Fibroblast of lung (primary cell): ENCODE measurements around the gene ADAMTS16. TPM values are rescaled to one million over a fixed set of nuclear protein-coding genes. Genes with fewer than 3 reads are reported as not detected.

Experiments used
- DNase-seq, 2 donors: peaks; one replicate each; pipeline versions ENCODE4 v3.0.0 to v3.0.0-alpha.2; 2010; ENCODE audit warnings: low read depth in 2 of 2
- H2AFZ ChIP-seq: 2 replicates; pipeline ENCODE4 v1.5.1; 2012; ENCODE audit warnings: low read length, control low read depth, inconsistent platforms
- H3K27ac ChIP-seq: 2 replicates; pipeline ENCODE4 v1.5.1; 2011; ENCODE audit warnings: low read length, control low read depth; ENCODE audit not compliant: insufficient read depth
- H3K27me3 ChIP-seq: 2 replicates; pipeline ENCODE4 v1.5.1; 2011; ENCODE audit warnings: mild to moderate bottlenecking, low read length; ENCODE audit not compliant: control insufficient read depth, insufficient read depth
- H3K36me3 ChIP-seq: 2 replicates; pipeline ENCODE4 v1.5.1; 2011; ENCODE audit warnings: low read length; ENCODE audit not compliant: control insufficient read depth, insufficient read depth
- H3K4me1 ChIP-seq: 2 replicates; pipeline ENCODE4 v1.5.1; 2011; ENCODE audit warnings: low read length; ENCODE audit not compliant: control insufficient read depth, insufficient read depth; ENCODE audit errors: extremely low read depth
- H3K4me2 ChIP-seq: 2 replicates; pipeline ENCODE4 v1.5.1; 2011; ENCODE audit warnings: low read length, control low read depth; ENCODE audit not compliant: insufficient read depth; ENCODE audit errors: extremely low read depth
- H3K4me3 ChIP-seq, 4 experiments: fragments of 200-600 bp in 1 of 4; sonication (generic) in 1 of 4; replicated peaks in 1 of 4; 2 replicates each; pipeline ENCODE4 v1.5.1; 2011 to 2016; ENCODE audit warnings: low read length in 4 of 4, low read depth in 3 of 4, mild to moderate bottlenecking in 3 of 4, control low read depth in 2 of 4, inconsistent platforms in 1 of 4, mixed read lengths in 1 of 4; ENCODE audit not compliant: insufficient read depth in 1 of 4; ENCODE audit errors: control extremely low read depth in 1 of 4
- H3K79me2 ChIP-seq: 2 replicates; pipeline ENCODE4 v1.5.1; 2012; ENCODE audit warnings: mild to moderate bottlenecking, low read length, inconsistent platforms; ENCODE audit not compliant: control insufficient read depth, insufficient read depth
- H3K9ac ChIP-seq: 2 replicates; pipeline ENCODE4 v1.5.1; 2011; ENCODE audit warnings: mild to moderate bottlenecking, low read length, control low read depth; ENCODE audit not compliant: insufficient read depth
- H3K9me3 ChIP-seq: 2 replicates; pipeline ENCODE4 v1.5.1; 2012; ENCODE audit warnings: low read depth, low read length; ENCODE audit not compliant: control insufficient read depth, insufficient read depth
- H4K20me1 ChIP-seq: 2 replicates; pipeline ENCODE4 v1.5.1; 2011; ENCODE audit warnings: low read length; ENCODE audit not compliant: control insufficient read depth, insufficient read depth; ENCODE audit errors: extremely low read depth
- CTCF ChIP-seq, 2 donors: IDR thresholded peaks in 1 of 2; conservative IDR thresholded peaks in 1 of 2; 1 replicate in 1 of 2; 2 replicates in 1 of 2; pipeline ENCODE4 v1.5.1; 2011 to 2012; ENCODE audit warnings: low read length in 2 of 2, control low read depth in 1 of 2, inconsistent platforms in 1 of 2, low read depth in 1 of 2, mild to moderate bottlenecking in 1 of 2
- EZH2 ChIP-seq: IDR thresholded peaks from 2 replicates; pipeline ENCODE4 v1.5.1; 2012; ENCODE audit warnings: low read length, control low read depth, mild to moderate bottlenecking; ENCODE audit errors: missing control alignments
- polyA minus RNA-seq: library from RNA; depleted of rRNA, polyadenylated mRNA; stranded (reverse); fragments of >200 nt; gene quantifications from 2 replicates; pipeline ENCODE4 v1.2.3, GENCODE V29; 2011; ENCODE audit warnings: low replicate concordance
- polyA plus RNA-seq, 2 donors: library from polyadenylated mRNA; depleted of rRNA in 1 of 2; stranded (reverse) in 1 of 2; unstranded in 1 of 2; fragments of >200 nt; gene quantifications; 2 replicates each; pipeline ENCODE4 v1.2.1, GENCODE V29; 2011 to 2012; ENCODE audit warnings: missing spikeins in 1 of 2
- total RNA-seq: library from RNA; depleted of rRNA; stranded (reverse); fragments of >200 nt; gene quantifications from 2 replicates; pipeline ENCODE4 v1.2.1, GENCODE V29; 2014

The ADAMTS16 gene
- total RNA-seq (under 0.01 and 0.17 TPM in 2 replicates), polyA plus RNA-seq (0.06 and 0.40 TPM in 2 replicates), polyA minus RNA-seq (0.11 and 0.90 TPM in 2 replicates)
- 0.30 TPM in 1 of 2 replicates, not detected in the other for polyA plus RNA-seq (2012)

GRCh38 chr5:5139777-5140478 is at the start of gene ADAMTS16:
Gene ADAMTS16 (plus strand): TSS chr5:5140330. CDS start chr5:5140468, 138 bp downstream.
- Histone ChIP-seq H3K36me3 (no peaks in the 10 kb centered on the region), H4K20me1 (no peaks in the 10 kb centered on the region), H3K9ac (no peak within 1 kb of the TSS), H3K27me3 (peaks cover 12% of the 10 kb centered on the region), H3K27ac (no peak within 1 kb of the TSS), H2AFZ (no peak within 1 kb of the TSS), H3K79me2 (no peaks in the 10 kb centered on the region), H3K9me3 (no peaks in the 10 kb centered on the region), H3K4me1 (no peaks in the 10 kb centered on the region), H3K4me3 (peak within 1 kb of the TSS in 1 of 4 experiments; percentile 14), H3K4me2 (peak within 1 kb of the TSS; percentile 35)
- TF ChIP-seq CTCF (conservative IDR thresholded peaks at IDR 0.05 in 1 of 2, IDR thresholded peaks at IDR 0.05 in 1 of 2; ENCODE audit: low read depth in 1 of 2, low read length in 2 of 2) (no peak), EZH2 (no peak)
- DNase-seq = no peak

DNA sequence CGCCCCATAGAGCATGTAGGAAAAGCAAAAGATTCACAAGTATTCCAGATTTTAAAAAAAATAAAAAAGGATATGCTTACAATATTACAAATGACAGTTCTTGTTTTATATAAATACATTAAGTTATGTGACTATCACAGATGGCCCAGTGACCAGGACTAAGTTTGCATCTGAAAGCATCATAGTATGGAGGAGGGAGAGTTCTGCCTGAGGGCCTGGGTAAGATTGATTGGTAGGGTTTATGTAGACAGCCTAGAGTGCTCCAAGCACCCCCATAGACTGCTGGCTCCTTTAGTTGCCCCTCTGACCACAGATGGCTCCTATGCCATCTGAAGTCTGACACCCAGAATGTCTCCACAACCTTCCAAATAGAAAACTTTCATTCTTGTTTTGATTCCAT is 48.0 kb upstream of the ADAMTS16 start:
- Histone ChIP-seq H2AFZ (no peak overlapping the region), H3K36me3 (no peaks in the 10 kb centered on the region), H3K4me2 (no peak overlapping the region), H4K20me1 (no peaks in the 10 kb centered on the region), H3K4me1 (no peaks in the 10 kb centered on the region), H3K9me3 (no peaks in the 10 kb centered on the region), H3K27me3 (no peaks in the 10 kb centered on the region), H3K27ac (no peak overlapping the region), H3K9ac (no peak overlapping the region), H3K4me3 (no peak overlapping the region), H3K79me2 (no peaks in the 10 kb centered on the region)
- no peak for DNase-seq
- no peak for TF ChIP-seq EZH2
- TF ChIP-seq CTCF (conservative IDR thresholded peaks at IDR 0.05 in 1 of 2, IDR thresholded peaks at IDR 0.05 in 1 of 2; ENCODE audit: low read depth in 1 of 2, low read length in 2 of 2) = no peak

DNA sequence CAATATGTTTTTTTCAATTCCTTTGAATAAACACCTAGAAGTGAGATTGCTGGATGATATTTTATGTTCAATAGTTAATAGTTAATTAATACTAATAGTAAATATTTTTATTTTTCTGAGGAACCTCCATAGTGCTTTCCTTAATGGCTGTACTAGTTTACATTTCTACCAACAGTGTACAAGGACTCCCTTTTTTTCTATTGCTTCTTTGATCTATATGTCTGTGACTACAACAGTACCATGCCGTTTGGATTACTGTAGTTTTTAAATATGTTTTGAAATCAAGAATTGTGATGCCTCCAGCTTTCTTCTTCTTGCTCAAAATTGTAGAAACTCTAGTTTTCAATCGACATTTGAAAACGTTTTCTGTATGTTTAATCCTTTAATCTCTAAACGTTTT is 39.5 kb upstream of the ADAMTS16 start:
- no peaks in the 10 kb centered on the region for H4K20me1 ChIP-seq
- no peak overlapping the region for H3K27ac ChIP-seq
- no peaks in the 10 kb centered on the region for H3K36me3 ChIP-seq
- no peaks in the 10 kb centered on the region for H3K9me3 ChIP-seq
- no peaks in the 10 kb centered on the region for H3K4me1 ChIP-seq
- H3K4me2 ChIP-seq = no peak overlapping the region
- no peaks in the 10 kb centered on the region for H3K27me3 ChIP-seq
- no peak for DNase-seq
- H3K4me3 ChIP-seq = no peak overlapping the region
- H2AFZ ChIP-seq = no peak overlapping the region
- TF ChIP-seq EZH2 = no peak
- TF ChIP-seq CTCF (conservative IDR thresholded peaks at IDR 0.05 in 1 of 2, IDR thresholded peaks at IDR 0.05 in 1 of 2; ENCODE audit: low read depth in 1 of 2, low read length in 2 of 2) = no peak
- H3K79me2 ChIP-seq = no peaks in the 10 kb centered on the region
- no peak overlapping the region for H3K9ac ChIP-seq
